Measurements from ENCODE around the gene ISOC2. TPM values are rescaled to one million over a fixed set of nuclear protein-coding genes. Genes with fewer than 3 reads are reported as not detected.

Gene ISOC2
- total RNA-seq, 3 donors from 2014 or later (not counting 1 experiment from before 2014, with no cell fraction given): 7.2 to 12.4 (median 9.5) TPM

DNA sequence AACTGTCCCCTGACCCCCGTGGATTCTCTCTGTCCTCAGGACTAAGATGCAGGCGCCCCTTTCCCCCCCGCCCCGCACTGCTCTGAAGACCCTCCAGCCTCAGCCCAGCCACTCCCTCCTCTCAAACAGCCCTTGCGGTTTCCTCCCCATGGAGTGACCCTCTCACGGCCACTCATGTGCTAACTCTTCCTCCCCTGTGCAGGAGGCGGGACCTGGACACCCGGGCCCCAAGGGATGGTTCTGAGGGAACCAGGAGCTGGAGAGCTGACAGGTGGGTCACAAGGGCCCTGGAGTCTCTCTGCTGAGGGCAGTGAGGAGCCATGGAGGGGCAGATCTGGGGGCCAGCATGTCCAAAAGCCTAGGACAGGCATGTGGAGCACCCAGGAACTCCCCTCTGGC is 1.9 kb downstream of the ISOC2 start:
- peaks cover 24 to 32% of the 10 kb centered on the region in 2 donors for H3K4me1 Mint-ChIP-seq
- H3K4me3 Mint-ChIP-seq: no peak overlapping the region
- Histone ChIP-seq H3K4me1 (ENCODE audit: control insufficient read depth, insufficient read depth, low read length) (peaks cover 15% of the 10 kb centered on the region), H3K4me3 (ENCODE audit: low read length) (no peak overlapping the region), H3K9me3 (ENCODE audit: control insufficient read depth, insufficient read depth, low read length) (no peaks in the 10 kb centered on the region), H3K27me3 (ENCODE audit: control insufficient read depth, insufficient read depth, low read length) (no peaks in the 10 kb centered on the region), H3K36me3 (ENCODE audit: control insufficient read depth, insufficient read depth, low read length) (no peaks in the 10 kb centered on the region), H3K27ac (ENCODE audit: low read length) (no peak overlapping the region)
- H3K27ac Mint-ChIP-seq: peak overlapping the region in 1 of 2 donors; percentile 92
- DNase-seq (no peak), ATAC-seq (no peak)
- no peaks in the 10 kb centered on the region for H3K9me3 Mint-ChIP-seq
- no peaks in the 10 kb centered on the region for H3K36me3 Mint-ChIP-seq
- TF ChIP-seq, protein P1, sequence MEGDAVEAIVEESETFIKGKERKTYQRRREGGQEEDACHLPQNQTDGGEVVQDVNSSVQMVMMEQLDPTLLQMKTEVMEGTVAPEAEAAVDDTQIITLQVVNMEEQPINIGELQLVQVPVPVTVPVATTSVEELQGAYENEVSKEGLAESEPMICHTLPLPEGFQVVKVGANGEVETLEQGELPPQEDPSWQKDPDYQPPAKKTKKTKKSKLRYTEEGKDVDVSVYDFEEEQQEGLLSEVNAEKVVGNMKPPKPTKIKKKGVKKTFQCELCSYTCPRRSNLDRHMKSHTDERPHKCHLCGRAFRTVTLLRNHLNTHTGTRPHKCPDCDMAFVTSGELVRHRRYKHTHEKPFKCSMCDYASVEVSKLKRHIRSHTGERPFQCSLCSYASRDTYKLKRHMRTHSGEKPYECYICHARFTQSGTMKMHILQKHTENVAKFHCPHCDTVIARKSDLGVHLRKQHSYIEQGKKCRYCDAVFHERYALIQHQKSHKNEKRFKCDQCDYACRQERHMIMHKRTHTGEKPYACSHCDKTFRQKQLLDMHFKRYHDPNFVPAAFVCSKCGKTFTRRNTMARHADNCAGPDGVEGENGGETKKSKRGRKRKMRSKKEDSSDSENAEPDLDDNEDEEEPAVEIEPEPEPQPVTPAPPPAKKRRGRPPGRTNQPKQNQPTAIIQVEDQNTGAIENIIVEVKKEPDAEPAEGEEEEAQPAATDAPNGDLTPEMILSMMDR (IDR thresholded peaks at IDR 0.05): no peak
- peaks cover 0 to 3% of the 10 kb centered on the region in 2 donors for H3K27me3 Mint-ChIP-seq (ENCODE audit: low read depth in 2 of 2)
- intact Hi-C loops (cut with micrococcal nuclease): no loop called here
- WGBS (ENCODE audit: insufficient coverage): 86% methylated on average over 8 of the region's 8 CpGs

DNA sequence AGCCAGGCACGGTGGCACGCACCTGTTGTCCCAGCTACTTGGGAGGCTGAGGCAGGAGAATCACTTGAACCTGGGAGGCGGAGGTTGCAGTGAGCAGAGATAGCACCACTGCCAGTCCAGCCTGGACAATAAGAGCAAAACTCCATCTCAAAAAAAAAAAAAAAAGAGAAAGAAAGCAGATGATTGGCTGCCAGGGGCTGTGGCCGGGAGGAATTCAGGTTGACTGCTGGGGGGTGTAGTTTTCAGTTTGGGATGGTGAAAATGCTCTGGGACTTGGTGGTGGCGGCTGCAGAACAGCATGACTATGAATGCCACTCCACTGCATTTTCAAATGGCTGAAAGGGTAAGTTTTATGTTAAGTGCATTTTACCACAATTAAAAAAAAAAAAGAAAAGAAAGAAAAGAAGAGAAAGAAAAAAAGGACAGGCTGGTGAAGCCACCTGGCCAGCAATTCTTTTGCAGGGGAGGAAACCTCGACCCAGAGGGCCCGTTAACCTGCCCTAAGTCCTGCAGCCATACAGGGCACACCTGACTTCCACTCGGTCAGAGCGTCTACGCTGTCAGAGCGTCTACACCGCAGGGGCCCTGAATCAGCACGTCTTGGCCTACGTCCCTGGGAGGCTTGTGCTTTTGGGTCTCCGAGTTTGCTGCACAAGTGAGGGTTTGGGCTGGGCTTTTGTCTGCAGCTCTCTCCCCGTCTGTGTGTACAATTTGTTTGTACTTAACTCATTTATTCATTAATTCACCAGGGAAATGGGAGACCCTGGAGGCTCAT is 3.6 kb downstream of the ISOC2 start:
- no peaks in the 10 kb centered on the region for H3K9me3 ChIP-seq (ENCODE audit: control insufficient read depth, insufficient read depth, low read length)
- H3K27me3 ChIP-seq (ENCODE audit: control insufficient read depth, insufficient read depth, low read length): peaks cover 3% of the 10 kb centered on the region
- H3K27ac ChIP-seq (ENCODE audit: low read length): no peak overlapping the region
- Mint-ChIP-seq H3K9me3 (no peaks in the 10 kb centered on the region), H3K36me3 (no peaks in the 10 kb centered on the region), H3K4me3 (no peak overlapping the region), H3K27ac (no peak overlapping the region), H3K4me1 (peaks cover 24 to 33% of the 10 kb centered on the region in 2 donors), H3K27me3 (ENCODE audit: low read depth in 2 of 2) (peaks cover 0 to 15% of the 10 kb centered on the region in 2 donors)
- ATAC-seq (no peak), DNase-seq (no peak)
- no peak overlapping the region for H3K4me3 ChIP-seq (ENCODE audit: low read length)
- H3K4me1 ChIP-seq (ENCODE audit: control insufficient read depth, insufficient read depth, low read length): peaks cover 15% of the 10 kb centered on the region
- TF ChIP-seq, protein P1 (IDR thresholded peaks at IDR 0.05): no peak
- 85% methylated on average over 15 of the region's 16 CpGs for WGBS (ENCODE audit: insufficient coverage)
- H3K36me3 ChIP-seq (ENCODE audit: control insufficient read depth, insufficient read depth, low read length): no peaks in the 10 kb centered on the region
- intact Hi-C loops (cut with micrococcal nuclease): no loop called here

DNA sequence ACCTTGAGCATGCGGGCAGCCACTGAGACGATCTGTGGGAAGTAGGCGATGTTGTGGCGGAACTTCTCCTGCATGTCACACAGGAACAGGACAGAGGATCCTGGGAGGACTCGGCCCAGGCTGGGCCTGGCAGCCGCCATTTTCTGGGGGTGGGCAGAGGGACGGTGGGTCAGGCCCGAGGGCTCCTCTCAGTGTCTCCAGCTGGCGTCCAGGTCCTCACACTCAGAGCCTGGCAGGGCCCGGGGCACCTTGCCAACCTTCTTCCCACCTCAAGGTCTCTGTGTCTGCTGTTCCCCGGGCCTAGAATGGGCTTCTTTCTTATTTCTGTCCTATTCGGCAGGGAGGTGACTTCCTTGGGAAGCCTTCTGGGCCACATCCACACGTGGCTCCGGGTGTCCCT is 5.1 kb downstream of the ISOC2 start:
- H3K4me3 ChIP-seq (ENCODE audit: low read length): no peak overlapping the region
- no peak overlapping the region for H3K27ac ChIP-seq (ENCODE audit: low read length)
- no peak overlapping the region for H3K27ac Mint-ChIP-seq
- peaks cover 14% of the 10 kb centered on the region for H3K27me3 ChIP-seq (ENCODE audit: control insufficient read depth, insufficient read depth, low read length)
- H3K4me3 Mint-ChIP-seq: no peak overlapping the region
- H3K9me3 Mint-ChIP-seq: no peaks in the 10 kb centered on the region
- H3K36me3 ChIP-seq (ENCODE audit: control insufficient read depth, insufficient read depth, low read length): no peaks in the 10 kb centered on the region
- H3K4me1 ChIP-seq (ENCODE audit: control insufficient read depth, insufficient read depth, low read length): peaks cover 19% of the 10 kb centered on the region
- TF ChIP-seq, protein P1 (IDR thresholded peaks at IDR 0.05): no peak
- H3K36me3 Mint-ChIP-seq: no peaks in the 10 kb centered on the region
- WGBS (ENCODE audit: insufficient coverage): 94% methylated on average over 14 of the region's 14 CpGs
- H3K4me1 Mint-ChIP-seq: peaks cover 12 to 23% of the 10 kb centered on the region in 2 donors
- DNase-seq (no peak), ATAC-seq (no peak)
- H3K9me3 ChIP-seq (ENCODE audit: control insufficient read depth, insufficient read depth, low read length): no peaks in the 10 kb centered on the region
- peaks cover 0 to 17% of the 10 kb centered on the region in 2 donors for H3K27me3 Mint-ChIP-seq (ENCODE audit: low read depth in 2 of 2)
- intact Hi-C loops (cut with micrococcal nuclease): no loop called here

Data from natural killer cell (primary cell).